ENCODE results near the gene GPSM1. TPM values are rescaled to one million over a fixed set of nuclear protein-coding genes. Genes with fewer than 3 reads are reported as not detected.
A peak's percentile ranks its signal among the peaks of the same experiment; 100 is the strongest.

The GPSM1 gene
- total RNA-seq, 1 donor from 2014 or later: 82.2 TPM

DNA sequence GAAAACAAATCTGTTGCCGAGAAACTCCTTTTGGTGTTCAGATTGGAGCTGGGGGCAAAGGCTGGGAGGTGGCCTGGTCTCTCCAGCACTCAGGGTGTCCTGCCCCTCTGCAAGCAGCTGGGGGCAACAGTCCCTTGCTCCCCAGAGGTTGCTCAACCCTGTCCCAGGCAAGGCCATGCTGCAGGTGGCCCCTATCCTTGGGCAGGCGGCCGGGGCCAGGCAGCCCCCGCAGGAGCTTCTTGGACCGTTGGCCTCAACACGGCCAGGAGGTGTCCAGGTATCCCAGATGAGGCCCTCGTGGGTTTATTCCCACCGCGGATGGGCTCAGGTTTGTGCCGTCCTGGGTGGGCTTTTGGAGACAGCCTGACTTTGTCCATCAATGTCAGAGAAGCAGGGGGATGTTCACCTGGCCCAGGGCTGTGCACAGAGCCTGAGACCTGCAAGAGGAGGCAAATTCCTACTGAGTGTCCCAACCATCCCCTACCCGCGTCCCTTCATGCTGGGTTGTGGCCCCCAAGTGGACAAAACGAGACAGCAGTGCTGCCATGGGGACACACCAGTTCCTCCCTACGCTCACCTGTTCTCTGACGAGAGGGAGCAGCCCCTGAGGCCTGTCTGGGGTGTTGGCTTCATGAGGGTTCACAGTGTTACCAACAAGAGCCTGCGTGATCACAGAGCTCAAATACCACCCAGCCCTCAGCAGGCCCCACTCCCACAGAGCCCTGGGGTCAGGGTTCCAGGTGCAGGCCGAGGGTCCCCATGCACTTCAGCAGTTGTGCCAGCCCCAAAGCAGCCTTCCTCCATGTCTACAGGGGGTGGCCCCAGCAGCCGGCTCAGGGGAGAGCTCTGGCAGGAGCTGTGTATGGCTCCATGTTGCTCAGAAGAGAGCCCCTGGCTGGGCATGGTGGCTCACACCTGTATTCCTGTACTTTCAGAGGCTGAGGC is 14.0 kb upstream of the GPSM1 start:
- Mint-ChIP-seq H3K4me1 (ENCODE audit: low read depth) (no peaks in the 10 kb centered on the region), H3K36me3 (ENCODE audit: insufficient read depth) (no peaks in the 10 kb centered on the region), H3K4me3 (ENCODE audit: low read depth) (no peak overlapping the region), H3K27me3 (no peaks in the 10 kb centered on the region), H3K27ac (no peak overlapping the region), H3K9me3 (ENCODE audit: low read depth) (peaks cover 17% of the 10 kb centered on the region)
- no peak for TF ChIP-seq CTCF (IDR thresholded peaks at IDR 0.05; ENCODE audit: unreplicated experiment)
- DNase-seq (ENCODE audit: low spot score, unreplicated experiment): no peak

DNA sequence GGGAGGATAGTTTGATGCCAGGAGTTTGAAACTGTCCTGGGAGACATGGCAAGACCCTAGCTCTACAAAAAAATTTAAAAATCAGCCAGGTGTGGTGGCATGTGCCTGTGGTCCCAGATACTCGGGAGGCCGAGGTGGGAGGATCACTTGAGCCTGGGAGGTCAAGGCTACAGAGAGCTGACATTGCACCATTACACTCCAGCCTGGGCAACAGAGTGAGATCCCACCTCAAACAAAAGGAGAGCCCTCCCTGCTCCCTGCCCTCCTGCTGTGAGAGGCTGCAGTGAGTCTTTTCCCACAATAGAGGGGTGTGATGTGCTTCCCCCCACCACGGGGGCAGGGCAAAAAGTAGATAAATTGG is 13.3 kb upstream of the GPSM1 start:
- Mint-ChIP-seq H3K4me3 (ENCODE audit: low read depth) (no peak overlapping the region), H3K36me3 (ENCODE audit: insufficient read depth) (no peaks in the 10 kb centered on the region), H3K27ac (no peak overlapping the region), H3K4me1 (ENCODE audit: low read depth) (no peaks in the 10 kb centered on the region), H3K27me3 (no peaks in the 10 kb centered on the region), H3K9me3 (ENCODE audit: low read depth) (peaks cover 17% of the 10 kb centered on the region)
- DNase-seq (ENCODE audit: low spot score, unreplicated experiment): no peak
- no peak for TF ChIP-seq CTCF (IDR thresholded peaks at IDR 0.05; ENCODE audit: unreplicated experiment)

DNA sequence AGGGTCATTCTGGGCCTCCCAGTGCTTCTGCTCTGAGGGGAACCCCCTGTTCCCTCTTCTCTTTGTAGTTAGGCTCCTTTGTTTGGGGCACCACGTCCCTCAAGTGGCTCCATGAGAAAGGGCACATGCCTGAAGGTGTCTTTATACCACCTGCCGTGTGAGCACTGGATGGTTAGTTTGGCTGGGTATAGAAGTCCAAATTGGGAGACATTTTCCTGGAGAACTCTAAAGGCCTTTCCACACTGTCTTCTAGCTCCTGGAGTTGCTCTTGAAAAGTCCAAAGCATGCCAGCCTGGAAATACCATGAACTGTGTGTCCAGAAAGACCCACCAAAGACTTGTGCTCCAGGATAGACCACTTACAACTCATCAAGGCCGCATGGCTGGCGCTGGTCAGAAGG is 12.4 kb upstream of the GPSM1 start:
- DNase-seq (ENCODE audit: low spot score, unreplicated experiment): no peak
- TF ChIP-seq CTCF (IDR thresholded peaks at IDR 0.05; ENCODE audit: unreplicated experiment): no peak
- Mint-ChIP-seq H3K27me3 (no peaks in the 10 kb centered on the region), H3K9me3 (ENCODE audit: low read depth) (peaks cover 17% of the 10 kb centered on the region), H3K4me1 (ENCODE audit: low read depth) (no peaks in the 10 kb centered on the region), H3K27ac (no peak overlapping the region), H3K4me3 (ENCODE audit: low read depth) (no peak overlapping the region), H3K36me3 (ENCODE audit: insufficient read depth) (no peaks in the 10 kb centered on the region)

- Mint-ChIP-seq H3K4me1 (ENCODE audit: low read depth) (no peaks in the 10 kb centered on the region), H3K36me3 (ENCODE audit: insufficient read depth) (no peaks in the 10 kb centered on the region), H3K27me3 (no peaks in the 10 kb centered on the region), H3K9me3 (ENCODE audit: low read depth) (peaks cover 22% of the 10 kb centered on the region), H3K27ac (peak overlapping the region; percentile 65), H3K4me3 (ENCODE audit: low read depth) (no peak overlapping the region)
- no peak for DNase-seq (ENCODE audit: low spot score, unreplicated experiment)
- no peak for TF ChIP-seq CTCF (IDR thresholded peaks at IDR 0.05; ENCODE audit: unreplicated experiment)
These were observed 11.0 kb upstream of the GPSM1 start for GRCh38 chr9:136316271-136316751.

- Mint-ChIP-seq H3K27me3 (peaks cover 2% of the 10 kb centered on the region), H3K9me3 (ENCODE audit: low read depth) (peaks cover 22% of the 10 kb centered on the region), H3K36me3 (ENCODE audit: insufficient read depth) (no peaks in the 10 kb centered on the region), H3K4me1 (ENCODE audit: low read depth) (no peaks in the 10 kb centered on the region), H3K27ac (no peak overlapping the region), H3K4me3 (ENCODE audit: low read depth) (no peak overlapping the region)
- TF ChIP-seq CTCF (IDR thresholded peaks at IDR 0.05; ENCODE audit: unreplicated experiment): no peak
- no peak for DNase-seq (ENCODE audit: low spot score, unreplicated experiment)
These were observed 10.3 kb upstream of the GPSM1 start for GRCh38 chr9:136316896-136317676.

Data from progenitor cell of endocrine pancreas (in vitro differentiated cells).